GM10847 (cell line): ENCODE data around the gene DPP10.

Source experiments
- POLR2A ChIP-seq: IDR thresholded peaks from 2 replicates; pipeline ENCODE4 v1.6.1; 2011; ENCODE audit not compliant: insufficient read length; ENCODE audit errors: extremely low read depth

The DPP10 gene

DNA sequence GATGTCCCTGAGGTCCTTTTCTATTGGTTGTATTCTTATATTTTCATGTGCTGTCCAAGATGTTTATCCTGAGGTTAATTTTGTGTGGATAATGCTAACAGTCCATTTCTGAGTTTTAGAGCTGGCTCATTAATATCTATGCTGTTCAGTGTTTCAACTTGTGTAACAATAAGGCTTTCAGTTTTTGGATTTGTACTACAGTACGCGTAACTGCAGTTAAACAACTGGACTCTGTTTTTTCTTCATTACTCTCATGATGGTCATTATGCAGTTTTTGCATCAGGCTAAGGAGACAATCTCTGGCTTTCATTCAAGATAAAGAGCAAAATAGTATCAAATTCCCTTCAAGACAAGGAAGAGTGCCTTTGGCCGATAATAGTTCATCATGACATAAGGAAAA is 1364.8 kb downstream of the DPP10 start:
- no peak for TF ChIP-seq POLR2A

DNA sequence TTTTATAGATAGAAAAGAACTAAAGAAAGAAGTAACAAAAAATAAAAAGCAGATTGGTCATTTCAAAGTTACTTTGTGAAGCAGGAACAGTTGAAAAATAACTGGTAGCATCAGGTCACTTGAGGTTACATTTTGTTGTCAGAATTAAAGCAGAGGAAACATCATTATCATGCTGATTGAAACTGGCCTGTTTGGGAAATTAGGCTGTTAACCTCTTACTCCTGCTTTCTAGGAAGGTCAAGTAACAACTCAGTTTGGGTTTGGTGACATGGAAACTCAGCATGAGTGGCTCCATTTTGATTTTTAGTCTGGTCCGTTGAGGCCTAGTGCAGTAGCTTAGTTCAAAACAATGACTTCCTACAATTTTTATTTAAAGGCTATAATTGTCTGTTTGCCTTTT is 1383.5 kb downstream of the DPP10 start:
- TF ChIP-seq POLR2A: no peak

DNA sequence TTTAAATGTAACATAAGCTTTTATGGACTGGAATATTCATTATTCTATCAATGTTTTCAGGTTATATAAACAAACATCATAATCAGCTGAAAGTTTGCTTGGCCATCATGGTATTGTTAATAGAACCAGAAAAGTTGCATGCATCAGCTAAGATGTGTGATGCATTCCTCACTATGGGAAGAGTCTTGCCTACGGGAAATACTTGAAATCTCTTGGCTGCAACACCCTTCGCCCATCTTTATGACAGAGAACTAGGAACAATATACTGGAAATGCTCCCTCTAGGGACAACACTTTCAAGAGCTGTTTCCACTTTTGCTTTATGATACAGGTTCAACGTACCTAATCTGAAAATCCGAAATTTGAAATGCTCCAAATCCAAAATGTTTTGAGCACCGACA is 1390.8 kb downstream of the DPP10 start:
- no peak for TF ChIP-seq POLR2A

DNA sequence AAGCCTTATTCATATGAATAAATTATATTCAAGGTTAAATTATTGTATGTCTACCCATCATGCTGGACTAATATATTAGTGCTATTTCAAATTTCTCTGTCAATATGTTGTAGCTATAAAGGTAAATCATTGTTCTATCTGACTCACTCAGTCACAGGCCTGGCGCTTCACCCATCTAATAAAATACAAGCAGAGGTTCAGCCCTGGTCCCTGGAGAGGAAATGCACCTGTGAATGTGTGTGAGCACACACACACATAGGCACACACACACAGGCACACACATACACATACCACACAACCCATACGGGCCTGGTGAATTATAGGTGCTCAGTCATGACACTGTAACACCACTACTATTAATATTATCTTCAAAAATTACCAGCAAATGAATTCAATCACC is 1396.1 kb downstream of the DPP10 start:
- no peak for TF ChIP-seq POLR2A

DNA sequence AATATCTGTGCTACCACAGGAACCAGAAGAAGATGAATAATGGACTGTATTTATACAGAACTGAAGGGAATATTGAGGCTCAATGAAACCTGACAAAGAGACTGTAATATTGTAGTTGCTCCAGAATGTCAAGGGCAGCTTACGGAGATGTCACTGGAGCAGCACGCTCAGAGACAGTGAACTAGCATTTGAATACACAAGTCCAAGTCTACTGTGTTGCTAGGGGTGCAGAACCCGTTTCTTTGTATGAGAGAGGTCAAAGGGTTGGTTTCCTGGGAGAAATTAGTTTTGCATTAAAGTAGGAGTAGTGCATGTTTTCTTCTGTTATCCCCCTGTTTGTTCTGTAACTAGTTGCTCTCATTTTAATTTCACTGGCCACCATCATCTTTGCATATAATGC is 1399.9 kb downstream of the DPP10 start:
- TF ChIP-seq POLR2A: no peak

DNA sequence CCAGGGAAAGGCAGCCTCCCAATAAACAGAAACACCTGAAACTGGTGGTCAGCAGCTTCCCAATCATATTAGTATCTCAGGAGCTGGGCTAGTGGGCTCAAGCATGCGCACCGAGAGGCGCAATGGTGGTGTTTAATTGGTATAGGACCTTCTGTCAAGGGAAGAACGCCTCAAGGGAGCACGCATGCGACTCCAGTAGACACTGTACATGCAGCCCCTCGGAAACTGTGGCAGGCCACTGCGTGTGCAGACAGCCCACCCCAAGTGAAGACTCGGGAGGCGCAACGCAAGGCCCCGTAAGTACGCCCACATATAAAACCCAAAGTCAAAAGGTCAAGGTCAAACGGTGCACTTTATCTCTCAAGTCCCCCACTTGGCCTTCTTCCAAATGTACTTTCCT is 1405.8 kb downstream of the DPP10 start:
- TF ChIP-seq POLR2A: no peak

- TF ChIP-seq POLR2A: no peak
Measured at GRCh38 chr2:115867024-115867423, 1424.6 kb downstream of the DPP10 start.

DNA sequence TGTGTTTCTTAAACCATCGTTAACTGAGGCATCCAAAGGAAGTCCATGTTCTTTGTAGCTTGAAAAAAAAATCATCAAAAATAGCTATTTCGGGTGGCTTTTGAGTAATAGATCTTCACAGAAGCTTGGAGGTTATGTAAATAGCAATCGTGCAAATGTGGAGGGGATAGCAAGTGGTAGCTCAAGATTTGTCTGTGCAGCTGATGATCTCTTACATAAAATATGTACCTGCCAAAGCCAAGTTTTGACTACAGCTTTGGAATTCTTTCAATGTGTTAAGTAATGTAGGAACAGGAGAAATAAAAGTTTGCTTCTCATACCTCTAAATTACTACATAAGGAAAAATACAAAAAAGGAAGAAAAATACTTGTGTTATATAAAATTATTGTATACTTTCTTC is 1432.0 kb downstream of the DPP10 start:
- no peak for TF ChIP-seq POLR2A

DNA sequence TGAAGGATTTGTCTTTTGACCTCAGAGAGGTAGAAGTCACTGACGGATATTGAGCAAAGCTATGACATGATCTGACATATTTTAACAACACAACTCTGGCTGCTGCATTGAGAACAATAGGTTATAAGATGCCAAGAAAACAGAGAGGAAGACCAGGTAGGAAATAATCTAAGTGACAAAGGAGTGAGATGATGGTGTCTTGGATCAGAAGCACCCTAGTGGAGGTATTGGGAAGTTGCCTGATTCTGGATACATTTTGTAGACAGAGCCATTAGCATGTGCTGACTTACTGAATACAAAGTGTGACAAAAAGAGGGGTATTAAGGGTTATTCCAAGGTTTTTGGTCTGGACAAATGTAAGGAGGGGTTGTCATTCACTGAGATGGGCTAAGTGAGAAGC is 1438.1 kb downstream of the DPP10 start:
- no peak for TF ChIP-seq POLR2A

DNA sequence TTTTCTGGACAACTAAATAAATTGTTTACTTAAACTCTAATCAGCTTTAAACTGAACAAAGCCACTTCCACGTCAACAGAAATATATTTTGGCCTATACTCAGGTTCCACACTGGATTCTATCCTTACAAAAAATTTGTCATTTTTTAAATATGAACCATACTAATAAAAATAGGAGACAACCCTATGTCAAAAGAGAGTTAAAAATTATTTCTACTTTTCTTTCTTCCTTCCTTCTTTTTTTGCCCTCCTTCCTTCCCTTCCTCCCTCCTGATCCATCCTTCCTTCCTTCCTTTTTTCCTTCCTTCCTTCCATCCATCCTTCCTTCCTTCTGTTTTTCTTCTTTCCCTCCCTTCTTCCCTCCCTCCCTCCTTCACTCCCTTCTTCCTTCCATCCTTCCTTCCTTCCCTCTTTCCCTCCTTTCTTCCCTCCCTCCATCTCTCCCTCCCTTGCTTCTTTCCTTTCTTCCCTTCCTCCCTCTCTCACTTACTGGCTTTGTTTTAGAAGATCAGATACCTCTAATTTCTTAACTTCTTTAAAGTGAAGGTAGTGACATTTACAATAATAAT is 1444.9 kb downstream of the DPP10 start:
- no peak for TF ChIP-seq POLR2A
